ENCODE results near the gene TTC39B.

TTC39B gene

DNA sequence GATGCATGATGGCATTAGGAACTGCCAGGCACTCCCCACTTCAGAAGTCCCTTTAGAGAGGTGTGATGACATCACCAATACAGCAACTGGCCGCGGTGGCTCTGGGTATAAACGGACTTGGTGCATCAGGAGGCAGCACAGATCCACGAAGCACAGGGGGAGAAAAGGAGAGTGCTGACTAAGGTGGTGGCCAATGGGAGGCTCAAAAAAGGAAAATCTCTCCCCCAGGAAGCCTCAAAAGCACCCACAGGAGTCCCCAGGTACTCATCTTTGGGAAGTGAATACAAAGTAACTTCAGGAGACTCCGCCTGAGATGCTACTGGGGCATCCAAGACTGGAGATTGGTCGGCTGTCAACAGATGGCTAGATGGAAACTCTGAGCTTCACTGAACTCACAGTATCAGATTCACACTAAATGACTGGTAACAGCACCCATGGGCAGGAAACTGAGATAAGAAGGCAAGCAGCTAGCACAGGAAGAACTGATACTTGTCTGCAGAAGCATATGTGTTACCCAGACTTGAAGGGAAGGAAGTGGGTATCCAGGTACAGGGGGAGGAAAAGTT is 7.6 kb downstream of the TTC39B start:
- peak; percentile 64 to 65 for DNase-seq

DNA sequence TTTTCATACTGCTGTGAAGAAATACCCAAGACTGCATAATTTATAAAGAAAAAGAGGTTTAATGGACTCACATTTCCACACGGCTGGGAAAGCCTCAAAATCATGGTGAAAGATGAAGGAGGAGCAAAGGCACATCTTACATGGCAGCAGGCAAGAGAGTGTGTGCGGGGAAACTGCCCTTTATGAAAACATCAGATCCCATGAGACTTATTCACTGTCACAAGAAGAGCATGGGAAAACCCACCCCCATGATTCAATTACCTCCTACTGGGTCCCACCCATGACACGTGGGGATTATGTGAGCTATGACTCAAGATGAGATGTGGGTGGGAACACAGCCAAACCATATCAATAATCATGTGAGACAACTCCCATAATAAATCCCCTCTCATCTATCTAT is 8.7 kb downstream of the TTC39B start:
- no peak for DNase-seq

DNA sequence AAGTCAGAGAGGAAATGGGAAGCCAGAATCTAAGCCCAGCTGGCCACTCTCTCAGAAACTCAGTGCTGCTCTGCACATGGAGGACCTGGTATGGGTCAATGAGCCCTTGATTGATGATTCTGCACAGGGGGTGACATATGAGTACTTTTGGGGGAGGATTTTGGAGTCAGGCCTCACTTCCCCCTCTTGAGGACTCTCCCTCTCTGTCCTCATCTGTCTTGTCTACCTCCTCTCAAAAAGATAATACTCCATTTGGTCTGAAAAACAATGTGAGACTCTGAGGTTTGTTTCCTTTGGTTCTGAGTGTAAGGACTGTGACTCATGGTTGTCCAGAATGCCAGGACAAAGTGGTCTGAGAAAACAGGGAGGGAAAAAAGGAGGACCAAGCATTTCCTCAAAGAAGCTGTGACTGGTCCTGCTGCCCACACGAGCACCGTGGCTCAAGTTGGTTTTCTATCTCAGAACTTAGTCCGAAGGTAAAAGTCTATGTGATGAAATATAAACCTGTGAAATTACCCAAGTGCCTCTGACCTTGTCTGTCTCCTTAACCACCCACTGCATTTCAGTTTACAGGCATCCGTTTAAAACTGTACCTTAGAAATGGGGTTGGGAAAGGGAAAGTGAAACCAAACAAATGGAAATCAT is 11.1 kb downstream of the TTC39B start:
- no peak for DNase-seq

DNA sequence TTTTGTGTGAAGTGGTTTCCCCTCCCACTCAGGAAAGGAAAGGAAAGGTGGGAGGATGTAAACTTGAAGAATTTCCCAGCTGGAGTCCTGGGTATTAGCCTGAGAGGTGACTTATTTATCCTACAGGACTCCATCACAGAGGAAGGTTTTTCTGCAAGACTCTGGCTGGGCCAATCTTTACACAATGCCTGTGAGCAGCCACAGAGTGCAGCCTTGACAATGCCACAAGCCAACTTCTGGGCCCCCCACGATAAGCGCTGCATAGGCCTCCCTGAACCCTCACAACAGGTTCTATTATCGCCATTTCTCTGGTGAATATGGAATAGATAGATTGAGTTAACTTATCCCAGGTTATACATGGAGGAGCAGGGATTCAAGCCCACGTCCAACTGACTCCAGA is 12.4 kb downstream of the TTC39B start:
- no peak for DNase-seq

DNA sequence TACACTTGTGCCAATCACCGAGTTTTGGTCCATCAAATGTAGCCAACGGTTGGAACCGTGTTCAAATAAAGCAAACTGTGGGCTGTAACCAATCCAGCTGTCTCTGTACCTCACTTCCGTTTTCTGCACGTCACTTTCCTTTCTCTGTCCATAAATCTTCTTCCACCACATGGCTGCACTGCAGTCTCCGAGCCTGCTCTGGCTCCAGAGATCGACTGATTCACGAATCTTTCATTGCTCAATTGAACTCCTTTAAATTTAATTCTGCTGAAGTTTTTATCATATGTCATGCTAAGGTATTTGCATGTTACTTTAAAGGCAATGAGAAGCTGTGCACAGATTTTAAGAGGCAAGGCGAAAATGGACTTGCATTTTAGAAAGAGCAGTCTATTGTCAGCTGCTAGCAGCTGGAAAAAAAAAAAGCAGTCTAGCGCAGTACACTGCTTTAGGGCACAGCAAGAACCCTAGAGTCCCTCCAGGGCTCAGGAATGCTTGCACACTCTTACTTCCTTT is 13.2 kb downstream of the TTC39B start:
- DNase-seq, result no peak

DNA sequence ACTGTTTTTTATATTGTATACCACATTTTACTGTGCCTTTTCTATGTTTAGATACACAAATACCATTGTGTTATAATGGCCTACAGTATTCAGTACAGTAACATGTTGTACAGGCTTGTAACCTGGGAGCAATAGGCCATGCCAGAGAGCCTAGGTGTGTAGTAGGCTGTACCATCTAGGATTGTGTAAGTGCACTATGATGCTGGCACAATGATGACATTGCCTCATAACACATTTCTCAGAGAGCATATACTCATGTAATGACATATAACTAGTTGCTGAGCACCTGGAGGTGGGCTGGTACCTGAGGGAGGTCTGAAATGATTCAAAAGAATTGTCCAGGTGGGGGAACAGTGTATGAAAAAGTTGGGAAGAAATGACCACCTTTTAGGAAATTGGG is 13.9 kb downstream of the TTC39B start:
- no peak for DNase-seq

DNA sequence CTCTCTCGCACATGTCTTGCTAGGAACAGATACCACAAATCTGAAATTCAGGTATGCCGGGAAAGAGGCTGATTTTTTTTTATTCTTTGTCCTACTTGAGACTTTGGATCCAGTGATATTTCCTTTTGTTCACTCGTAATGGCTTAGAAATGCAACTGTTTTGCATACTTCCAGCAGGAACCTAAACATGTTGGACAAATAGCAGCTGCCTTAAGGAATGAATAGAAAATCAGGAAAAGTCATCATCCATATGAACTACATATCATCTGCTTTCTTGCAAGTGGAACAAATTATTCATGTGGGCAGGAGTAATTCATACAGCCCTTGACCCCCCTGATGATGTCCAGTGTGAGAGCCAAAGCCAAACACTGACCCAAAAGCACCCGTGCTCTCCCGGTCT is 17.4 kb downstream of the TTC39B start:
- no peak for DNase-seq

DNA sequence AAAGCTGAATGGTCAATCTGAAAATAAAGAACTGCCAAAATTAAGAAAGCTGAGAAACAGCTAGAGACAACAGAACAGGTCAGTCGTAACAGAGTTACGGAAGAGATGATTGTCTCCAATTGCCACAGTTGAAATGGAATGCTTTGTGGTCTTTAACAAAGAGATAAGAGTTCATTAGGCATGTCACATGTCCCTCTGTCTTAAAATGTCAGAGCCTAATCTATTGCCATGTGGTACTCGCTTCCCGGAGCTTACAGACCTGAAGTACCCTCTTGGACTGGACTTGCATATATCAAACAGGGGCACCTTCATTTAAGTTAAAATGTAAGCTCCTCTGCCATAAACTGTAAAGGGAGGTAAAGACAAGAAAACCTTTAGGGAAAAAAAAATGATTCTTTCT is 19.7 kb downstream of the TTC39B start:
- DNase-seq, result no peak

DNA sequence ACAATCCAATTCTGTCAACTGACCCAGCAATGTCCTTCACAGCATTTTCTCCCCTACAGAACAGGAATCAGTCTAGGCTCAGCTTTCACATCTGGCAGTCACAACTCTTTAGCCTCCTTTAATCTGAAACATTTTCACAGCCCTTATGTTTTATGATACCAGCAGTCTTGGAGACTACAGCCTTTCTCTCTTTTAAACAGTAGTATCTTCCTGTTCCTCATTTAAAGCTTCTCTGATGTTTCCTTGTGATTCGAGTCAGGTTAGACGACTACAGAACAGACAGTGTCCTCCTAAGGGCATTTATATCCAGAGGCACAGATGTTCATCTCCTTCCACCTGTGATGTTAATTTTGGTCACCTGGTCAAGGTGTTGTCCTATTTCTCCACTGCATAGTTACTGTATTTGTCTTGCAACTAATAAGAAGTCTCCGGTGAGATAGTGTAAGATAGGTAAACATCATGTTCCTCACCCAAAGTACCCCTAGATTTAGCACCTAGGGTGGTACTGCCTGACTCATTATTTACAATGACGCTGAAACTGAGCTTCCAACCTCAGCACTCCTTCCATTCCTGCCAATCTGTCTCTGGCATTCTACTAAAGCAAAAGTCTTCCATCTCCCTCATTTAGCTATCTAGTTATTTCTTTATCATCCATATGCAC is 20.7 kb downstream of the TTC39B start:
- DNase-seq, result no peak

DNA sequence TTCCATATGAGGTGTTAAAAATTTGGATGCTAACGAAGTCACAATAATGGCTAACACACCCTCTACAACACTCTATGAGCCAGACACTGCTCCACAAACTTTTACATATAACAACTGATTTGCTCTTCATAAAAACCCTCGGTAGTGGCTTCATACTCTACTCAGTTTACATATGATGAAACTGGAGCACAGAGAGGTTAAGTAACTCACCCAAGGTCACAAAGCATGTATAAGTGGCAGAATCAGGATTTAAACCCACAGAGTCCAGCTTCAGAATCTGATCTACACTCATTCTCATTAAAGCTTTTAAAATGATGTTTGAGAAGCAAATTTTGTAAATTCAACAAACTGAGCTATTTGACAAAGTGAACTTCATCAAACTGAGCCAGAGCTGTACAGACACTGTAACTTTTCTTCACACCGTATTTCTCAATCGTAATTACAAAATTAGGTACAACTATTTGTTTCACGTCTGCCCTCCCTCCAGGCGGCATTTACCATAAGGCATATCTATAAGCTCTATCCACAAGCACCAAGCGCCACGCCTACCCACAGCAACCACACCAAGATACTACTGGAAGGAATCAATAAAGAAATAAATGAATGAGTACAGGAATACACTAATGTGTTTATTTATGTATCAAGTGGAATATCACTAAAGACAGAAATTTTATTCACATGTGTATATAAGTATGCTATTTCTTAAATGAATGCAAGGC is 24.3 kb downstream of the TTC39B start:
- DNase-seq, result no peak

DNA sequence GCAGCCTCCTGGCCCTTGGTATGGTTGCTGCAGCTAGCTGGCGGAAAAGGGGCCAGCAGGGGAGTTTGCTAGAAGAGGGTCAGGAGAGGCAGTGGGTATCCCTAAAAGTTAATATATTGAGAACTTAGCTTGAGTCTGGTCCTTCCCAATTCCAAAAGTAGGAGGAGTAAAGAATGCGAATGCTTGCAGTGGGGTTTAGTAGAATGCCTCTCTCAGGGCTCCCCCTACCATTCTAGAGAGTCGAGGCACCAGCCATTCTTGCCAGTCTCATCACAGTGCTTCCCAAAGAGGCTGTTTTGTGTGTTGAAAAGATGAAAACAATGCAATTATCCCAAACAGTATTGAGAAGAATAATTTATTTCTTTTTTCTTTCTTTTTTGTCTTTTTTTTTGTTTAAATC is 26.4 kb downstream of the TTC39B start:
- no peak for DNase-seq

DNA sequence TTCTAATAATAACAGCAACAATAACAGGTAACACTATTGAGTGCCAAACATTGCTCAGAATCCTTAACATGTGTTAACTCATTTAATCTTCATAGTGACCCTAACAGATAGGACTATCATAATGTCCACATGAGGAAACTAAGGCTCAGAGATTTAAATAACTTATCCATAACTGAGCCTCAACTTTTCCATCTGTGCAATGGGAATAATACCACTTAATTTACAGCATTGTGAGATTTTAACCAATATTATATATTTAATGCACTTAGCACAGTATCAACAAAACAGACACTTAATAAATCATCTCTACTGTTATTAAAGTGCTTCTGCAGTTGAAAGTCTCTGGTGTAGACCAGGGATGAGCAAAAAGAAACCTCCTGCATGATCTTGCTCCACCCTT is 28.2 kb downstream of the TTC39B start:
- no peak for DNase-seq

DNA sequence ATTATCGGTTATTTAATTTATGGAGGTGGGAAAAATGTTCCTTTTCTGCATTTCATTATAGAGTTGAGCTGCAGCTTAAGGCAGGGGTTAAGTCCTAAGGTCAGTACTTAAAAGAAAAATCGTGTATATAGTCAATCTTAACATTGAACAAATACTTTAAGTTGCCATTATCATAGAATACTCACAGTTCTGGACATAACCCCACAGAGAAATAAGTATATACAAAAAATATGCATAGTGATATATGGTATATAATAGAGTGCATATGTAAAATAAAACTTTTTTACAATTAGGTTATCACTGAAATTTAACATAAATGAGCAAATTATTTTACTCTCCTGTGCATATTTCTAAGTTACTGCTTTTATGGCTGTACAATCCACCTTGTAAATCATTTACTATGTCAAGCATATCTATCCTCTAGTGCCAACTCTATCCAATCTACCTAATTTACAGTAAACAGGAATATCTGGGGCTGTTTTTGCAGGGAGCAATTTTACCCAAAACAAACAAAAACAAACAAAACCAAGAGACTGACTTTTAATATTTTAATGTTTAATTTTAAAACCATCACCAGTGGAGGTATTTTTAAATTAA is 28.8 kb downstream of the TTC39B start:
- DNase-seq, result no peak

DNA sequence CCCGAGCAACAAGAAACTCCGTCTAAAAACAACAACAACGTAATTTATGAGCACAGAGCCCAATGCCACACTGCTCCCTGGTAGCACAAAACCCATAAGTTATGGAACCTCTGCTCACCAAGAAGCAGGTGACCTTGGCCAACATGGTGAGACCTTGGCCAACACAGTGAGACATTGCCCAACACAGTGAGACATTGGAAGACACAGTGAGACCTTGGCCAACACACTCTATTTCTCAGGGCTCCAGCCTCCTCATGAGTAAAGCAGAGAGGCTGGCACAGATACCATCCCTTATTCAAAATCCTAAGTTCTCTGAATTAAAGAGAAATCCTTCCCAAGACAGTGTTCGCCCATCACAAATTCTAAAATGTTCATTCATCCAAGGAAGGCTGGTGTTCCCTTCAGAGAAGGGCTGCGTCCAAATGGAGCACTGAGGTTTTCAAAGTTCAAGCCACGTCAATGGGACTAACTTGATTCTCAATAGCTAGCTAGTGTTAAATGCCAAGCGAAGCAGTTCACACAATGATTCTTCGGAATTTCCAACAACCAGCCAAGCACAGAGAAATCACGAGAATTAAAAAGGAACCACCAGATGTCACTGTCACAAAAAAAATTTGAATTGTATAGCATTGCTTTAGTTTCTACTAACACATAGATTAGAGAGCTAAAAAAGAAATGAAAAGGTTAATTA is 29.5 kb downstream of the TTC39B start:
- no peak for DNase-seq

DNA sequence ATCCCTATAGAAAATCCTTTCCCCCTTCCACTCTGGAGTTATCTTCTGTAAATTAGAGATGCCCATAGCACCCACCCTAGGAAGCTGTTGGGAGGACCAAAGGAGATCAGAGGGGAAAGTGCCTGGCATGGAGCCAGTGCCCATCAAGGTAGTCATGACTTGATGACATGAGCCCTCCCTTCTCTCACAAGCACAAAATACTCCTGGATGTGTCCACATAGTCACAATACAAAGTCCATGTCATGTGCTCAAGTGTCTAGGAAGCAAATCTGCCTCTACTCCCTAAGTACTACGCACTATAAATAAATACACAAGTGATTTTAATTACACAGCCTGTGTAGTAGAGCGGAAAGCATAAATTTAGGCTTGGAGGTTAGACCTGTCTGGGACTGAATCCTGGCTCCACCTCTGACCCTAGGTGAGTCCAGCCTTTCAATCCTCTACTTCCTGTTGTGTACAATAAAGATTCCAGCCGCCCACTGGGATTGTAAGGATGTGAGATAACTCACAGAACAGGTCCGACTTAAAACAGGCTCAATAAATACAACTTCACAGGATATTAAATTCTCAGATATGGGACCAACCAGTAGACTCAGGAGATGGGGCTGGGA is 30.6 kb downstream of the TTC39B start:
- no peak for DNase-seq

DNA sequence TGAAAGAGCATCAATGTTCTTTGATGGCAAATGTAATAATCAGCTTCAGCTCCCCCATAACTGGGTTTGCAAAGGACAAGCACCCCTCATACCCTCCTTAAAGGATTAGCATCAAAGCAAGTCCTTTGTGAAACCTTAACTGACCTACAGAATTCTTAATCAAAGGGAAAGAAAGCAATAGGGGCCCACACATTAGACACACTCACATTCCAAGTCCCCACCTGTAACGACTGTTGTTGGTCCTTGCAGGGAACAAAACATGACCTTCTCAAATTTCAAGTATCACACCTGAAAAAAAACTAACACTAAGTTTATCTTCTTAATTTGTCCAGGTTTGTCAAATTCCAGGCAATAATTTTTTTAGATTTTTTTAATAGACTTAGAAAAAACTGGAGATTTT is 32.6 kb downstream of the TTC39B start:
- no peak for DNase-seq

DNA sequence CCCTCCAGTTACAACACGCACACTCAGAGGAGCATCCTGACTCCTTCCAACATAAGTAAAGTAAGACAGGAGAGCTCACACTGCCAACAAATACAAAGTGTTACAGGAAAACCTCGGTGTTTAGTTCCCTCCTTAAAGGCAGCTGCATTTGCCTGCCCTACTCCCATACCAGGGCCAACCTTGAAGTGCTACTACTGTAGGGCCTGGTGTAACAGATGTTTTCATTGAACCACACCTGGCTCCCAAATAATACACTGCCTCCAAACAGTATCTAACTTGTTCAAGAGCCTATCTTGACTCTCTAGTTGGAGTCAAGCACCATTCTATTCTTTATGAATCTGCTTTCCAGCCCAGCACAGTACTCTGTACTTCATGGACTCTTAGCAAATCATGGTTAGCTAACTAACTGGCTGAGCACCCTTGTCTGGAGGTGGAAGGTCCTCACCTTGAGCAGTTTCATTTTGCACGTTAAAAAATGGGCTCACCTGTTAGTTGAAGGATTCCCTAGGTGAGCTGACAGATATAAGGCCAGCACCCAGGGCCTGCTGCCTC is 34.6 kb downstream of the TTC39B start:
- DNase-seq, result no peak

DNA sequence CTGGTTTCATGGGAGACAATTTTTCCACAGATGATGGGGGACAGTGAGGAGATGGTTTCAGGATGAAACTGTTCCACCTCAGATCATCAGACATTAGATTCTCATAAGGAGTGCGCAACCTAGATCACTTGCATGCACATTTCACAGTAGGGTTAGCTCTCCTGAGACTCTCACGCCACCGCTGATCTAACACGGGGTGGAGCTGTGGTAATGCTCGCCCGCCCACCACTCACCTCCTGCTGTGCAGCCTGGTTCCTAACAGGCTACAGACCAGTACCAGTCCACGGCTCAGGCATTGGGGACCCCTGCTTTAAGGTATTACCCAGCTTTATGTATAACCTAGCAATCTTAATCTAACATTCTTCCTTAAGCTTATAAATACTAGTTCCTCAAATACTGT is 35.6 kb downstream of the TTC39B start:
- DNase-seq, result peak; percentile 26 to 27

DNA sequence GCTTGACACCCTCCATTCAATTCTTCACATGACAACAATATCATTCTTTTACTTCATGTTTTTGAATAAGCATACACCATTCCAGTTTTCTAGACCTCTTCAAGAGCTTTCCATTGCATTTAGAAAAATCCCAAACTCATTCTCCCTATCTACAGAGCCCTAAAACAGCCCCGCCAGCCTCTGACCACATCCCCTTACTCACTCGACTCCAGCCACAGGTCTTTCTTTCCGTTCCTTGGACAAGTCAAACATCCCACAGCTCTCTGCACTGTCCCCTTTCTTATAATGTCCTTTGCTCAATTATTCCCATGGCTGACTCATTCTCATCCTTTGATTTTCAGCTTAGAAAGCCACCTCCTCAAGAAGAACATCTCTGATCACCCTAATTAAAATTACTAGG is 38.2 kb downstream of the TTC39B start:
- no peak for DNase-seq

DNA sequence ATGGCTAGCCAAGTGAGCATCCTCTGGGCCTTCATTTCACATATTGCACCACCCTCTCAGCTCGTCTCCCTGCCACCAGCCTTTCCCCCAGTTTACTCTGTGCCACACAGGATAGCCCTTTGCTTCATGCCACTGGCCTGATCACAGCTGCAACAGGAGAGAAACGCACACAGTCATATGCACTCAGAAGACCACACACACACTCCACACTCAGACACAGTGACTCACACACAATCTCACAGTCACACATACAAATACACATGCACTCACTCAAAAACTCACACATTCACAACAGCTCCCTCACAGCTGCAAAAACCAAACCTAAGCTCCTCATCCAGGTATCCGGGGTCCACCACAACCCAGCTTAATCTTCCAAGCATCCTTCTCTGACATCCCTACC is 38.7 kb downstream of the TTC39B start:
- no peak for DNase-seq

DNA sequence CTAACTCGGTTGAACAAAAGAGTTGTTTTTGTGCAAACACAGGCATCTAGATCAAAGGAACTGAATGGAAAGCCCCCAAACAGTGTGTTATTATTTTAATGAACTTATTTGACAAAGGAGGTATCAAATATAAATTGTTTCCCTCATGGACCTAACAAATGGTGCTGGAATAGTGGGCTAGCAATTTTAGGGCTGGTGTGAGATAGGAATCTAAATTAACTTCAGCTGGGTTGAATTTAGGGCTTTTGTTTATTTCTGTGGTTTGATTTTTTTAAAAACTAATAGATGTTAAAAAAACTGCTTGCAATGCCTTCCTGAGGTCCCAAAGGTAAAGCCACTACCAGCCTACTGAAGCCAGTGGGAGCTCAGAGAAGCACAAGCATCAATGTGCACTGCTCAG is 42.1 kb downstream of the TTC39B start:
- no peak for DNase-seq

DNA sequence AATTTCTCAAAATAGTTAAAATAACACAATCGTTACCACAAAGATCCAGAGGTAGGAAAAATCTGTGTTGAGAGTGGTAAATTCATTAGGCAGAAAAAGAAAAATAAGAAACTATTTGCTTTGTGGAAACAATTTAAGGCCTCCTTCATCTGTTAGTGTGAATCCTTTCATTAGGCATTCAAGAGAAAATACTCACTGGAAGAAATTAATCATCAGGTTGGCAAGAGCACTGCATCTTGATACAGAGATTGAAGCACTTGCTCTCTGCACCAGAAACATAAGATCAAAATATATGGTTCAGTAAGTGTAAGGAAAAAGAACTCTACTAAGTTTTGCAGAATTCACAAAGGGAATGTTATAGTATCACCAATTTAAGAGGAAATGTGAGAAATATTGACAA is 44.4 kb downstream of the TTC39B start:
- no peak for DNase-seq
